Parathyroid adenoma (tissue), 2 donors: ENCODE results near the gene RSPH3.
"Not testable (repeated sequence)": the region's sequence is repeated elsewhere in the genome, so short reads cannot be mapped to it uniquely, and the experiment has no call there.

Experiments used
- H2AFZ ChIP-seq: fragments of 300-600 bp; sonication (generic); one replicate; pipeline ENCODE4 v1.7.0; 2017; ENCODE audit warnings: antibody characterized with exemption, mild to moderate bottlenecking
- H3K27ac ChIP-seq: fragments of 300-600 bp; sonication (generic); one replicate; pipeline ENCODE4 v1.7.0; 2017
- H3K27me3 ChIP-seq: fragments of 300-600 bp; sonication (generic); one replicate; pipeline ENCODE4 v1.7.0; 2017; ENCODE audit warnings: low read length; ENCODE audit not compliant: control insufficient read depth, insufficient read depth
- H3K36me3 ChIP-seq: fragments of 300-600 bp; sonication (generic); one replicate; pipeline ENCODE4 v1.7.0; 2017; ENCODE audit warnings: low read length; ENCODE audit not compliant: control insufficient read depth, insufficient read depth
- H3K4me1 ChIP-seq: fragments of 300-600 bp; sonication (generic); one replicate; pipeline ENCODE4 v1.7.0; 2017; ENCODE audit warnings: control low read depth
- H3K4me2 ChIP-seq: fragments of 300-600 bp; sonication (generic); one replicate; pipeline ENCODE4 v1.7.0; 2017; ENCODE audit warnings: low read length
- H3K4me3 ChIP-seq: fragments of 300-600 bp; sonication (generic); one replicate; pipeline ENCODE4 v1.7.0; 2017; ENCODE audit warnings: low read depth, low read length
- H3K79me2 ChIP-seq: fragments of 300-600 bp; sonication (generic); one replicate; pipeline ENCODE4 v1.7.0; 2017; ENCODE audit warnings: control low read depth
- H3K9ac ChIP-seq: fragments of 300-600 bp; sonication (generic); one replicate; pipeline ENCODE4 v1.7.0; 2017; ENCODE audit warnings: mild to moderate bottlenecking
- H3K9me3 ChIP-seq: fragments of 300-600 bp; sonication (generic); one replicate; pipeline ENCODE4 v1.7.0; 2017; ENCODE audit warnings: low read length; ENCODE audit not compliant: control insufficient read depth
- CTCF ChIP-seq: fragments of 300-600 bp; sonication (generic); IDR thresholded peaks from one replicate; pipeline ENCODE4 v1.7.0; 2017; ENCODE audit warnings: antibody characterized with exemption, mild to moderate bottlenecking
- donor health status: primary hyperparathyroidism.

Gene RSPH3

GRCh38 chr6:159035891-159036290 lies 35.9 kb upstream of the RSPH3 start:
- Histone ChIP-seq H3K4me3 (no peak overlapping the region), H3K4me2 (no peak overlapping the region), H3K27ac (no peak overlapping the region), H3K79me2 (no peaks in the 10 kb centered on the region), H3K4me1 (no peaks in the 10 kb centered on the region), H3K9me3 (no peaks in the 10 kb centered on the region), H3K9ac (no peak overlapping the region), H3K27me3 (no peaks in the 10 kb centered on the region), H3K36me3 (no peaks in the 10 kb centered on the region), H2AFZ (no peak overlapping the region)
- TF ChIP-seq CTCF: no peak

- H3K9ac ChIP-seq: no peak overlapping the region
- no peak overlapping the region for H3K27ac ChIP-seq
- H3K79me2 ChIP-seq: no peaks in the 10 kb centered on the region
- H3K27me3 ChIP-seq: no peaks in the 10 kb centered on the region
- H3K9me3 ChIP-seq: no peaks in the 10 kb centered on the region
- TF ChIP-seq CTCF: no peak
- no peak overlapping the region for H3K4me2 ChIP-seq
- H3K4me3 ChIP-seq: no peak overlapping the region
- H2AFZ ChIP-seq: no peak overlapping the region
- peaks cover 6% of the 10 kb centered on the region for H3K4me1 ChIP-seq
- no peaks in the 10 kb centered on the region for H3K36me3 ChIP-seq
Measured at GRCh38 chr6:159033160-159034049, 33.4 kb upstream of the RSPH3 start.

- Histone ChIP-seq H3K9me3 (no peaks in the 10 kb centered on the region), H3K36me3 (no peaks in the 10 kb centered on the region), H3K4me3 (no peak overlapping the region), H3K4me2 (no peak overlapping the region), H3K27ac (no peak overlapping the region), H3K9ac (no peak overlapping the region), H2AFZ (no peak overlapping the region), H3K27me3 (no peaks in the 10 kb centered on the region), H3K79me2 (no peaks in the 10 kb centered on the region), H3K4me1 (peaks cover 6% of the 10 kb centered on the region)
- no peak for TF ChIP-seq CTCF
Measured at GRCh38 chr6:159031846-159032245, 31.8 kb upstream of the RSPH3 start.

- H3K79me2 ChIP-seq: no peaks in the 10 kb centered on the region
- H3K9me3 ChIP-seq: no peaks in the 10 kb centered on the region
- peaks cover 6% of the 10 kb centered on the region for H3K4me1 ChIP-seq
- H3K27ac ChIP-seq: no peak overlapping the region
- no peak overlapping the region for H2AFZ ChIP-seq
- TF ChIP-seq CTCF: no peak
- no peak overlapping the region for H3K9ac ChIP-seq
- H3K36me3 ChIP-seq: no peaks in the 10 kb centered on the region
- no peak overlapping the region for H3K4me2 ChIP-seq
- H3K4me3 ChIP-seq: no peak overlapping the region
- H3K27me3 ChIP-seq: no peaks in the 10 kb centered on the region
Measured at GRCh38 chr6:159030168-159030567, 30.2 kb upstream of the RSPH3 start.

GRCh38 chr6:159025224-159025623 lies 25.2 kb upstream of the RSPH3 start:
- not testable (repeated sequence) for H3K4me2 ChIP-seq, H3K4me1 ChIP-seq, H3K9me3 ChIP-seq, H2AFZ ChIP-seq, H3K36me3 ChIP-seq, H3K27ac ChIP-seq, H3K4me3 ChIP-seq, H3K9ac ChIP-seq, H3K27me3 ChIP-seq, H3K79me2 ChIP-seq
